Liver (tissue), 3 donors: Measurements from ENCODE around the gene GLRB.

Experiments used
- ATF3 ChIP-seq: IDR thresholded peaks from 2 replicates; pipeline ENCODE4 v1.6.1; 2016; ENCODE audit warnings: antibody characterized with exemption
- CTCF ChIP-seq: fragments of 150-350 bp; IDR thresholded peaks from 2 replicates; pipeline ENCODE4 v1.5.1; 2017; ENCODE audit warnings: improper control_type of control experiment, low read depth, low read length; ENCODE audit not compliant: missing input control
- GABPA ChIP-seq, 2 donors: IDR thresholded peaks in 1 of 2; conservative IDR thresholded peaks in 1 of 2; 2 replicates each; pipeline ENCODE4 v1.6.1; 2016; ENCODE audit warnings: antibody characterized with exemption in 2 of 2, mild to moderate bottlenecking in 1 of 2, moderate library complexity in 1 of 2
- JUND ChIP-seq, 2 donors: IDR thresholded peaks; 2 replicates each; pipeline ENCODE4 v1.6.1; 2016; ENCODE audit warnings: antibody characterized with exemption in 2 of 2
- MAX ChIP-seq: IDR thresholded peaks from 2 replicates; pipeline ENCODE4 v1.6.1; 2016; ENCODE audit warnings: antibody characterized with exemption
- RAD21 ChIP-seq, 2 donors: IDR thresholded peaks; 2 replicates each; pipeline ENCODE4 v1.6.1; 2016; ENCODE audit warnings: antibody characterized with exemption in 2 of 2, mild to moderate bottlenecking in 2 of 2
- REST ChIP-seq: IDR thresholded peaks from 2 replicates; pipeline ENCODE4 v1.6.1; 2016; ENCODE audit warnings: antibody characterized with exemption, mild to moderate bottlenecking
- TAF1 ChIP-seq: conservative IDR thresholded peaks from 2 replicates; pipeline ENCODE4 v1.6.1; 2016; ENCODE audit warnings: antibody characterized with exemption, mild to moderate bottlenecking
- YY1 ChIP-seq: IDR thresholded peaks from 2 replicates; pipeline ENCODE4 v1.6.1; 2016; ENCODE audit warnings: antibody characterized with exemption, mild to moderate bottlenecking
- ZBTB33 ChIP-seq: IDR thresholded peaks from 2 replicates; pipeline ENCODE4 v1.6.1; 2016; ENCODE audit warnings: antibody characterized with exemption
- donor health status: healthy.
- donor health status: healthy.

GRCh38 chr4:157075401-157075800, 549 bp upstream of the GLRB start:
- TF ChIP-seq YY1 = no peak
- TF ChIP-seq CTCF = no peak
- TF ChIP-seq JUND (IDR thresholded peaks at IDR 0.05) = no peak
- no peak for TF ChIP-seq MAX
- TF ChIP-seq ATF3 = no peak
- no peak for TF ChIP-seq REST
- TF ChIP-seq GABPA (IDR thresholded peaks at IDR 0.05 in 1 of 2, conservative IDR thresholded peaks at IDR 0.05 in 1 of 2) = no peak
- no peak for TF ChIP-seq RAD21 (IDR thresholded peaks at IDR 0.05)
- no peak for TF ChIP-seq TAF1
- TF ChIP-seq ZBTB33 = no peak
